HepG2 (cell line): ENCODE data around the gene MAMSTR. TPM values are rescaled to one million over a fixed set of nuclear protein-coding genes. Genes with fewer than 3 reads are reported as not detected.

Experiments
- GABPB1 ChIP-seq: IDR thresholded peaks from 2 replicates; pipeline ENCODE4 v1.6.1; 2016; ENCODE audit warnings: mild to moderate bottlenecking, missing genetic modification reagents, moderate library complexity, missing compliant biosample characterization
- HOXA3 ChIP-seq: sonication (generic); formaldehyde crosslinking; IDR thresholded peaks from 2 replicates; pipeline ENCODE4 v1.5.0; 2020; ENCODE audit warnings: missing genetic modification reagents
- NPAS2 ChIP-seq: sonication (generic); formaldehyde crosslinking; IDR thresholded peaks from 2 replicates; pipeline ENCODE4 v1.8.0; 2022; ENCODE audit warnings: mild to moderate bottlenecking, missing genetic modification reagents, borderline replicate concordance
- RARA ChIP-seq: IDR thresholded peaks from 2 replicates; pipeline ENCODE4 v1.6.1; 2016; ENCODE audit warnings: missing genetic modification reagents, missing compliant biosample characterization
- SNAI1 ChIP-seq: sonication (generic); formaldehyde crosslinking; IDR thresholded peaks from 2 replicates; pipeline ENCODE4 v1.5.0; 2020; ENCODE audit warnings: mild to moderate bottlenecking, missing genetic modification reagents, borderline replicate concordance
- STAG1 ChIP-seq: sonication (generic); formaldehyde crosslinking; IDR thresholded peaks from 2 replicates; pipeline ENCODE4 v1.4.0; 2020; ENCODE audit warnings: missing genetic modification reagents
- STAT5B ChIP-seq: sonication (generic); formaldehyde crosslinking; IDR thresholded peaks from 2 replicates; pipeline ENCODE4 v1.4.0; 2020; ENCODE audit warnings: missing genetic modification reagents
- TAF1 ChIP-seq: sonication (generic); formaldehyde crosslinking; IDR thresholded peaks from 2 replicates; pipeline ENCODE4 v1.4.0; 2020; ENCODE audit warnings: missing genetic modification reagents
- XBP1 ChIP-seq: sonication (generic); formaldehyde crosslinking; IDR thresholded peaks from 2 replicates; pipeline ENCODE4 v1.5.0; 2020; ENCODE audit warnings: missing genetic modification reagents
- ZNF18 ChIP-seq: sonication (generic); formaldehyde crosslinking; IDR thresholded peaks from 2 replicates; pipeline ENCODE4 v1.8.0; 2022; ENCODE audit warnings: mild to moderate bottlenecking, missing genetic modification reagents; ENCODE audit not compliant: insufficient replicate concordance
- ZNF343 ChIP-seq: sonication (generic); formaldehyde crosslinking; IDR thresholded peaks from 2 replicates; pipeline ENCODE4 v1.4.0; 2020; ENCODE audit warnings: mild to moderate bottlenecking, missing genetic modification reagents
- ZNF564 ChIP-seq: sonication (generic); formaldehyde crosslinking; IDR thresholded peaks from 2 replicates; pipeline ENCODE4 v1.8.1; 2023; ENCODE audit warnings: mild to moderate bottlenecking, missing genetic modification reagents
- ZNF646 ChIP-seq: sonication (generic); formaldehyde crosslinking; IDR thresholded peaks from 2 replicates; pipeline ENCODE4 v1.9.0; 2021; ENCODE audit warnings: mild to moderate bottlenecking, missing genetic modification reagents
- ZNF709 ChIP-seq: sonication (generic); formaldehyde crosslinking; IDR thresholded peaks from 2 replicates; pipeline ENCODE4 v1.5.0; 2020; ENCODE audit warnings: mild to moderate bottlenecking, missing genetic modification reagents
- polyA plus RNA-seq, 8 experiments: library from polyadenylated mRNA; depleted of rRNA in 3 of 8; stranded (reverse) in 7 of 8; unstranded in 1 of 8; fragments of >200 nt; fragmentation: Illumina TruSeq in 4 of 8; extraction: Trizol in 4 of 8; gene quantifications; 2 replicates each; pipeline versions ENCODE4 v1.2.1 to v1.2.3, GENCODE V29; 2011 to 2016; ENCODE audit warnings: low read depth in 4 of 8, missing spikeins in 1 of 8, mixed read lengths in 1 of 8; ENCODE audit not compliant: insufficient read depth in 1 of 8
- total RNA-seq, 5 experiments: library from RNA; depleted of rRNA; stranded (reverse); fragments of >200 nt; fragmentation: Illumina TruSeq; extraction: Trizol; gene quantifications; 2 replicates each; pipeline ENCODE4 v1.2.3, GENCODE V29; 2016; ENCODE audit warnings: low read depth in 1 of 5
- TF ChIP-seq, protein P1 (sequence below): sonication (generic); formaldehyde crosslinking; IDR thresholded peaks from 2 replicates; pipeline ENCODE4 v1.4.0; 2020; ENCODE audit warnings: missing genetic modification reagents

MAMSTR gene
- total and polyA plus RNA-seq, 2 of the 13 experiments (the other 11 are each of a cell fraction or from before 2014, with no cell fraction given), result 2.2 to 2.4 TPM

DNA sequence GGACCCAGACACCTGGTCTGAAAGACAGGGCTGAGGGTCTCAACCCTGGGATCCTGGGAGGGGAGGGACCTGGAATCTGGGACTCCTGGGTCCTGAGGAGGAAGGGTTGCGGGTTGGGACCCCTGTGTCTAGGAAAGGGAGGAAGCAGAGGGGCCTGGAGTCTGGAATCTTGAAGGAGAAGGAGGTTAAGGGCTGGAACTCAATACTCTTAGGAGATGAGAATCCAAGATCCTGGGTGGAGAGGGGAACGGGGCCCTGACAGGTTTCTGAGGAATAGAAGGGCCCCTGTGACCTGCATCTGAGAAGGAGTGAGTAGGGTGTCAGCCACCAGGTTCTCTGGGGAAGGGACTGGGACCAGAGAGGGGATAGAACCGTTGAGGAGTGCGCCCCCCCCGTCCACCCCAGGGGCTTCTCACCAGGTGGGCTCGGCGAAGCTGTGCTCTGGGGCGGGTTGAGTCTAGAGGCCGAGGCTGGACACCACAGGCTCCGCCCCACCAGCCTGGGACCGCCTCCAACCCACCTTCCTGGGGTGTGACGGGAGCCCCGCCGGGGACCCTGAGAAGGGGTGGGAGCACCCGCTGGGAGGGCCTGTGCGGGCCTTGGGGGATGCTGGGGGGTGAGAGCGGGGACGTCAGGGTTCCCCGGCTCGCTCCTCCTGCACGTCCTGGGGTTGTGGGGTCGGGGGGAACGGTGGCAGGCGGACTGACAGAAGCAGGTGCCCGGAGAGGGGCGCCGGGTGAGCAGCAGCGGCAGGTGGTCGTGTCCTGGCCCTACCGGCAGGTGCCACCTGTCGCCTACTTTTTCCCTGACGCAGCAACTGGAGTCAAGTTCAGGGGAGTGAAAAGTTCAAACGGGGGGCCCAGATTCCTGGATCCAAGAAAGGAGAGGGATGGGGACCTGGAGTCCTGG is at the start of gene MAMSTR (continued):
- TF ChIP-seq ZNF646 (no peak), RARA (CRISPR knock-in tag) (peak; percentile 42; the same call in 1 of the 2 replicates), STAT5B (CRISPR knock-in tag) (no peak), NPAS2 (CRISPR knock-in tag) (no peak), HOXA3 (CRISPR knock-in tag) (no peak), ZNF343 (CRISPR knock-in tag) (0 out of 2 replicates have a peak, but pooled peaks have one; percentile 44), GABPB1 (CRISPR knock-in tag) (no peak), ZNF709 (0 out of 2 replicates have a peak, but pooled peaks have one; percentile 2), TAF1 (CRISPR knock-in tag) (no peak), XBP1 (no peak), ZNF564 (0 out of 2 replicates have a peak, but pooled peaks have one; percentile 40), ZNF18 (CRISPR knock-in tag) (peak; percentile 51), STAG1 (CRISPR knock-in tag) (peak; percentile 53), SNAI1 (CRISPR knock-in tag) (0 out of 2 replicates have a peak, but pooled peaks have one; percentile 22)
- TF ChIP-seq, protein P1, sequence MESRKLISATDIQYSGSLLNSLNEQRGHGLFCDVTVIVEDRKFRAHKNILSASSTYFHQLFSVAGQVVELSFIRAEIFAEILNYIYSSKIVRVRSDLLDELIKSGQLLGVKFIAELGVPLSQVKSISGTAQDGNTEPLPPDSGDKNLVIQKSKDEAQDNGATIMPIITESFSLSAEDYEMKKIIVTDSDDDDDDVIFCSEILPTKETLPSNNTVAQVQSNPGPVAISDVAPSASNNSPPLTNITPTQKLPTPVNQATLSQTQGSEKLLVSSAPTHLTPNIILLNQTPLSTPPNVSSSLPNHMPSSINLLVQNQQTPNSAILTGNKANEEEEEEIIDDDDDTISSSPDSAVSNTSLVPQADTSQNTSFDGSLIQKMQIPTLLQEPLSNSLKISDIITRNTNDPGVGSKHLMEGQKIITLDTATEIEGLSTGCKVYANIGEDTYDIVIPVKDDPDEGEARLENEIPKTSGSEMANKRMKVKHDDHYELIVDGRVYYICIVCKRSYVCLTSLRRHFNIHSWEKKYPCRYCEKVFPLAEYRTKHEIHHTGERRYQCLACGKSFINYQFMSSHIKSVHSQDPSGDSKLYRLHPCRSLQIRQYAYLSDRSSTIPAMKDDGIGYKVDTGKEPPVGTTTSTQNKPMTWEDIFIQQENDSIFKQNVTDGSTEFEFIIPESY (CRISPR knock-in tag), result no peak
